ENCODE measurements around the gene RMDN2.
A peak's percentile ranks its signal among the peaks of the same experiment; 100 is the strongest.
"Not testable (repeated sequence)": the region's sequence is repeated elsewhere in the genome, so short reads cannot be mapped to it uniquely, and the experiment has no call there.

The RMDN2 gene

DNA sequence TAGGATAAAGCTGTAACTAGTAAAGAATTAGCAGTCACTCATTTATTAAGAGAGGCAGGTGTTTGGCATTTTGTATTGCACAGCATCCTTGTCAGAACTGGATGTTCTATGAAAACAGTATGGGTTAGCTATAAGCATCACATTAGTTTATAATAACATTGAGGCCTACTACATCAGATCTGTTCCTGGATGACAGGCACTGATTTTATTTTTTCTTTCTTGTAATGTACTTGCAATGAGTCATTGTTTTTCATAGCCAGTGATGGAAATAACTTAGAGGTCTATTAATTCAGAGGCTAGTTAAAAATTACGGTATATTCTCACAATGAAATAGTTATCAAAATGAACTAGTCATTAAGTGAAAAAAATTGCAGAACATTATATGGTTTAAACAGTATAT, 13.0 kb upstream of the RMDN2 start:
- Mint-ChIP-seq H3K4me1 (ENCODE audit: low read depth) (no peaks in the 10 kb centered on the region), H3K27me3 (peaks cover 13% of the 10 kb centered on the region), H3K4me3 (no peak overlapping the region), H3K9me3 (no peaks in the 10 kb centered on the region), H3K36me3 (ENCODE audit: low read depth) (no peaks in the 10 kb centered on the region), H3K27ac (no peak overlapping the region)
- DNase-seq: no peak

DNA sequence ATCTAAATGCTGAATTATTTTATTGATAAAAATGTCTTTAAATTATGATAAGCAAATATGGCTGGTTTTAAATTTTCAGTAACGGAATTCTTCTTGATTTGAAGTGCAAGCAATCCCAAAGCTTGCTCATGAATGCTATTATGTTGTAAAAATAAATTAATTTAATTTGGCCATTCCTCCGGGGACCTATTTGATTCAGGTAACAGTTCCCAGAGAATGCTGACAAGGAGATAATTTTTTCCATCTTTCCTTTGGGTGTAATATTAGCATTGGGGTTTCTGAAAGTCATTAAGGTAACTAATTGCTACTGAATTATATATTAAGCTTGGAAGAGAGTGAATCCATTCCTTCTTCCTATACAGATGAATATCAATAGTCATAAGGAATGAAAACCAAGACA, 12.5 kb upstream of the RMDN2 start:
- H3K4me3 Mint-ChIP-seq: no peak overlapping the region
- no peak overlapping the region for H3K27ac Mint-ChIP-seq
- no peaks in the 10 kb centered on the region for H3K9me3 Mint-ChIP-seq
- DNase-seq: no peak
- no peaks in the 10 kb centered on the region for H3K36me3 Mint-ChIP-seq (ENCODE audit: low read depth)
- peaks cover 13% of the 10 kb centered on the region for H3K27me3 Mint-ChIP-seq
- H3K4me1 Mint-ChIP-seq (ENCODE audit: low read depth): no peaks in the 10 kb centered on the region

DNA sequence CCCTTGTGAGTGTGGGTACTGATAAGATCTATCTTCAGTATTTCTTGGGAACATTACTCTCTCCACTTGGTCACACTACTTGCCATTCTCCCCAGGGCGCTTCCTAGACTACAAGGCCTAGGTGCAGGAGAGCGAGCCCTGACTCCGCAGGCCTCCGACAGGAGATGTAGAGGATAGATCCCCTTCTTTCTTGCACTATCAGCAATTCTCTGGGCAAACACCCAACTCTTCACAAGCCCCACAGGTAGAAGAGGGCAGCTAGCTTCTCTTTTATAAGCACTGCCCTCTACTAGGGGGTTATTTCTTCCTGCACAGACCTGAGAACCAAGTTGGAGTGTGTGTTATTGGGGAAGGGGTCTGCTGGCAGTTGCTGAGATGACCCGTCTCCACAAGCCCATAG, 10.7 kb upstream of the RMDN2 start:
- H3K4me3 Mint-ChIP-seq: no peak overlapping the region
- no peaks in the 10 kb centered on the region for H3K4me1 Mint-ChIP-seq (ENCODE audit: low read depth)
- H3K27ac Mint-ChIP-seq: no peak overlapping the region
- H3K9me3 Mint-ChIP-seq: no peaks in the 10 kb centered on the region
- no peak for DNase-seq
- peaks cover 10% of the 10 kb centered on the region for H3K27me3 Mint-ChIP-seq
- no peaks in the 10 kb centered on the region for H3K36me3 Mint-ChIP-seq (ENCODE audit: low read depth)

DNA sequence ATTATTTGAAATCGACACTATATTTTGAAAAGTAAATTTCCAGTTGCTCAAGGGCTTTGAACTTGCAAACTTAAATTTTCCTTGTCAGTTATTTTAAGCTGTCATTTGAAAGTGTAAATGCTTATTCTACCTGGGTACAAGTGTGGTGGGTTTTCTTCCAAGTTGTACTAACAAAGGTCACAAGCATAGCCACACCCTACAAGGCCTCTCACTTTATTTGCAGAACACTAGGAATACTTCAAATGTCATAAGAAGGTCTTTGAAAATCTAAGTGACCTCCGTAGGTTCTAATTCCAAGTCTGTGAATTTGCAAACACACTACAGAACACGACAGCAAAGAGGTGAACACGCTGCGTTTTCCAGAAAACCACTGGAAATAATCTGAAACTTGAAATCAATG, 9.3 kb upstream of the RMDN2 start:
- no peaks in the 10 kb centered on the region for H3K4me1 Mint-ChIP-seq (ENCODE audit: low read depth)
- no peak for DNase-seq
- no peaks in the 10 kb centered on the region for H3K9me3 Mint-ChIP-seq

DNA sequence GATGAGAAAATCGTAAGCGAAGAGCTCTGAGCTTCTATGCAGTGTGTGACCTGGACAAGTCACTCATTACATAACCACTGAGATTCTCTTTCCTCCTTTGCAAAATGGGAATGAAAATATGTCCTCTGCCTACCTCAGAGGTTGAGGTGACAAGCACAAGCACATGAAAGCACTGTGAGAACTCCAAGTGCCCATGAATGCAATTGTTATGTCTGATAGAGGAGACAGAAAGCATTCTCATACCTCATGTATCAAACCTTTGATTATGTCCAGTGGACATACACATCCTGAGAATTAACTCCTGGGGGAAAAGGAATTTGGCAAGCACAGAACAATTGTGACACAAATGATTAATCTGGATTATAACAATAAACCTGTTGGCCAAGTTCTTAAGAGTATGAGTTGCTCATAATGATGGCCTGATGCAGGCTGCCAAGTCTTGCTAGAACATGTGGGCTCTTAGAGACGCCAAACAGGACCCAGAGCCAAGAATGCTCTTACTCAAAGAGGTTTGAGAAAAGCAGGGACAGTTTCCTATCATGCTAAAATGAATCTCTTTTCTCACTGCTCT, 8.5 kb upstream of the RMDN2 start:
- no peaks in the 10 kb centered on the region for H3K4me1 Mint-ChIP-seq (ENCODE audit: low read depth)
- H3K4me3 Mint-ChIP-seq: no peak overlapping the region
- H3K36me3 Mint-ChIP-seq (ENCODE audit: low read depth): no peaks in the 10 kb centered on the region
- DNase-seq: no peak
- no peak overlapping the region for H3K27ac Mint-ChIP-seq
- no peaks in the 10 kb centered on the region for H3K9me3 Mint-ChIP-seq
- H3K27me3 Mint-ChIP-seq: peaks cover 10% of the 10 kb centered on the region

More for the DNA sequence above, 9.3 kb upstream of the RMDN2 start:
- Mint-ChIP-seq H3K27me3 (peaks cover 10% of the 10 kb centered on the region), H3K4me3 (no peak overlapping the region), H3K27ac (no peak overlapping the region), H3K36me3 (ENCODE audit: low read depth) (no peaks in the 10 kb centered on the region)

DNA sequence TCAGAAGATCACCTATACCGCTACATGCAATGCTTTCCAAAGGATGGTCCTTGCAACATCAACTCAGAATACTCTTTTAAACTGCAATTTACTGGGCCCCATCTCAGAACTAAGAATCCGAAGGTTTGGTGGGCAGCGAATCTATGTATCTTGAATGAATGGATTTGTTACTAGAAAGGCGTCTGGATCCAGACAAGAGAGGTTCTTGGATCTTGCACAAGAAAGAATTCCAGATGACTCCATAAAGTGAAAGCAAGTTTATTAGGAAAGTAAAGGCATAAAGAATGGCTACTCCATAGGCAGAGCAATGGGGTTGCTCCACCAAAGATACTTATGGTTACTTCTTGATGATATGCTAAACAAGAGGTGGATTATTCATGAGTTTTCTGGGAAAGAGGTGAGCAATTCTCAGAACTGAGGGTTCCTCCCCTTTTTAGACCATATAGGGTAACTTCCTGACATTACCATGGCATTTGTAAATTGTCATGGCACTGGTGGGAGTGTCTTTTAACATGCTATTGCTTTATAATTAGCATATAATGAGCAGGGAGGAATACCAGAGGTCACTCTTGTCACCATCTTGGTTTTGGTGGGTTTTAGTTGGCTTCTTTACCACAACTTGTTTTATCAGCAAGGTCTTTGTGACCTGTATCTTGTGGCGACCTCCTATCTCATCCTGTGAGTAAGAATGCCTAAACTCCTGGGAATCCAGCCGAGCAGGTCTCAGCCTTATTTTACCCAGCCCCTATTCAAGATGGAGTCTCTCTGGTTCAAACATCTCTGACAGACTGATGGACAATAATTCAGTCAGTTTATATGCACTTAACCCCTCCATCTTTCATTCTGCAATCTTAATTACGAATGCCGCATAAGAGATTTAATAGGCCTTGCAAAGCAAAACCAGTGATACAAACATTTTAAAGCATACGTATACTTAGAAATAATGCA, 7.5 kb upstream of the RMDN2 start:
- no peaks in the 10 kb centered on the region for H3K9me3 Mint-ChIP-seq
- H3K4me3 Mint-ChIP-seq: no peak overlapping the region
- no peaks in the 10 kb centered on the region for H3K4me1 Mint-ChIP-seq (ENCODE audit: low read depth)
- H3K36me3 Mint-ChIP-seq (ENCODE audit: low read depth): no peaks in the 10 kb centered on the region
- peaks cover 10% of the 10 kb centered on the region for H3K27me3 Mint-ChIP-seq
- DNase-seq: no peak
- H3K27ac Mint-ChIP-seq: no peak overlapping the region

DNA sequence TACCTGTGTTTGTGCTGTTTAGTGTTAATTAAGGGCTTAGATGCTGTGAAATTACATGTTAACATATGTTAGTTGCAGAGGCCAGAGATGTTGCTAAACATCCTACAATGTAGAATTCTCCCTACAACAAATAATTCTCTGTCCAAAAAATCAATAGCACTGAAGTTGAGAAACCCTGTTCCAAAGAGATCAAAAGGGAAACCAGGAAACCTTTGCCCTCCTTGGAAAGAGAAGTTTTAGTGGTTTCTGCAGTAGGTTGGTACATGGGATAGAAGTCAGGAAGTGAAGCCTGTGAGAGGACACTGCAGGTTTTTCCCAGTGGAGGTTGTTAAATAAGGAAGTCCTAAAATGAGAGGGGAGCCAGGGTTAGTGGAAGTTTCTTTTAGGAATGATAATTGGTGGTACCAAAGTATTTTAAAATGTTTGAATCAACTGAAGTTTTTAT, 6.3 kb upstream of the RMDN2 start:
- Mint-ChIP-seq H3K27me3 (peaks cover 10% of the 10 kb centered on the region), H3K27ac (no peak overlapping the region), H3K4me1 (ENCODE audit: low read depth) (no peaks in the 10 kb centered on the region), H3K9me3 (no peaks in the 10 kb centered on the region), H3K4me3 (no peak overlapping the region), H3K36me3 (ENCODE audit: low read depth) (no peaks in the 10 kb centered on the region)
- no peak for DNase-seq

DNA sequence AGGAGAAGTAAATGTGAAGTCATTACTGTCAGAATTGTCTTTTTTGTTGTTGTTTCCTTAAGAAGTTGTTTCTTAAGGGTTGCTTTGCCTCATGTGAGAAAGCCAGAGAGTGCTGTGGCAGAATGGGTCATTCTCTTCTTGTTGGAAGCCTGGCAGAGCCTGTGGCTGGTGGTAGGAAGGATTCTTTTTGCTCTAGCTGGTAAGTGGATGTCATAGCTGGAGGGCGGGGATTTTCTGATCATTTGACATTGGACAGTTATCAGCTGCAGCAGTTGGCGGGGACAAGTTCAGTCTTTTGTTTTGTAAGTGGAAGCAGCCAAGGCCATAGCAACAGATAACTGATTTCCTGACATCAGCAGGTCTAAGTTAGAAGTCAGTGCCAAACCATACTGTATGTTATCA, 5.5 kb upstream of the RMDN2 start:
- Mint-ChIP-seq H3K27ac (no peak overlapping the region), H3K4me3 (no peak overlapping the region), H3K4me1 (ENCODE audit: low read depth) (peaks cover 9% of the 10 kb centered on the region), H3K27me3 (peaks cover 4% of the 10 kb centered on the region), H3K9me3 (no peaks in the 10 kb centered on the region), H3K36me3 (ENCODE audit: low read depth) (peaks cover under 1% of the 10 kb centered on the region)
- DNase-seq: no peak

DNA sequence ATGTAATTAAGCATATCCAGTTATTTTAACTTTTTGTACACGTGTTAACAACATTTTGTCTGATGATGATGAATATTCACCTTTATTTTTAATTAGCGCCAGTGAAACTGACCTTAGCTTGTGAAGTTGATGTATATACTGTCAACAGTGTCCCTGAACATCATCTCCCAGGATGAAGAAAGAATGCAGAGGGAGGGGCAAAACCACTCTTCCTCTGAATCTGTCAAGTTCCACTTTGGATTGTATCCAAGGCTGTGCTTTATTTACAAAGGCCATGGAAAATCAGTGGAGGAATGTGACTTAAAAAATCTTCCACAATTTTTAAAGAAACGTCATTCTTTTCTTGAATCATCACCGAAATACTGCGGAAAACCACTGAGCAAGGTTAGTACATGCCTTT, 4.5 kb upstream of the RMDN2 start:
- DNase-seq: no peak
- Mint-ChIP-seq H3K4me1 (ENCODE audit: low read depth) (peaks cover 11% of the 10 kb centered on the region), H3K36me3 (ENCODE audit: low read depth) (peaks cover 4% of the 10 kb centered on the region), H3K4me3 (no peak overlapping the region), H3K27me3 (peaks cover 3% of the 10 kb centered on the region), H3K9me3 (no peaks in the 10 kb centered on the region), H3K27ac (no peak overlapping the region)

DNA sequence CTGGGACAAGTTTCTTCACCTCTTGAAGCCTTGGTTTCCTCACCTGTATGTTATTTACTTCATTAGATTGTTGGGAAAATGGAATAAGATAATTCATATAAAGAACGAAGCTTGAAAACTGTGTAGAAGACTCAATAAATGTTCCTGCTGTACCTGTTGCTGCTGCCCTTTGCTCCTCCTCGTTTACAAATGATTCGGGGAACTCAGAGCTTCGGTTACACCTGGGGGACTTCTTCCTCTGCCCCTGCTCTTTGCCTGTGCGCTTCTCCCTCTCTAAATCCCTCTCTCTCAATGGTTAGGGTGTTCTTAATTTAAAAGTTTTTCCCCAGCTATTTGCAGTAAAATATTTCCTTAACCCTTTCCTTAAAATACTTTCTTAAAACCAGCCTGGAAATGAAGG, 3.3 kb upstream of the RMDN2 start:
- Mint-ChIP-seq H3K27ac (no peak overlapping the region), H3K36me3 (ENCODE audit: low read depth) (peaks cover 4% of the 10 kb centered on the region), H3K27me3 (peaks cover 3% of the 10 kb centered on the region), H3K4me3 (no peak overlapping the region), H3K4me1 (ENCODE audit: low read depth) (peaks cover 12% of the 10 kb centered on the region), H3K9me3 (no peaks in the 10 kb centered on the region)
- no peak for DNase-seq

DNA sequence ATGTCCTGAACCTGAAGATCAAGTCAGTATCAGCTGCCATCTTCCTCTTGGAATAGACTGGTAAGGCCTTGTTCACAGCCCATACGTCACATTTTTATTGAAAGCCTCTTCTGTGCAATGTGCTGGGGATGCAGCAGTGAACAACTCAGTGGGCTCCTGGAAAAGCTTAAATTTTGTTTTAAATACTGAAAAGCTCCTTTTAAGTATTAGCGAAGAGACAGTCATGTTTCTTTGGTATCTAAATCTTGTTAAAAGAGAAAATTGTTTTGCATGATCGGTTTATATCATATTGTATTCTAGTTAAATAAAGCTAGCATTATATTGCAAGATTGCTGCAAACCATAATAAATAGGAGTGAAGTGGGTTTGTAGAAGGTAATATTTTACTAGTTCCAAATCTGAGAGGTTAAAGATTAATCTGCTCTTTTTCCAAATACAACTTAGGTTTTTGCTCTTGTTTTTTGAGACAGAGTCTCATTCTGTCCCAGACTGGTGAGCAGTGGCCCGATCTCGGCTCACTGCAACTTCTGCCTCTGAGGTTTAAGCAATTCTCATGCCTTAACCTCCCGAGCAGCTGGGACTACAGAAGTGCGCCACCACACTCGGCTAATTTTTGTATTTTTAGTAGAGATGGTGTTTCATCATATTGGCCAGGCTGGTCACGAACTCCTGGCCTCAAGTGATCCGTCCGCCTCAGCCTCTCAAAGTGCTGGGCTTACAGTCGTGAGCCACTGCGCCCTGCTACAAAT, 1.6 kb upstream of the RMDN2 start:
- peak overlapping the region; percentile 88 for H3K4me3 Mint-ChIP-seq
- H3K36me3 Mint-ChIP-seq (ENCODE audit: low read depth): peaks cover 4% of the 10 kb centered on the region
- H3K27me3 Mint-ChIP-seq: no peaks in the 10 kb centered on the region
- no peaks in the 10 kb centered on the region for H3K9me3 Mint-ChIP-seq
- DNase-seq: no peak
- H3K4me1 Mint-ChIP-seq (ENCODE audit: low read depth): peaks cover 24% of the 10 kb centered on the region
- no peak overlapping the region for H3K27ac Mint-ChIP-seq

DNA sequence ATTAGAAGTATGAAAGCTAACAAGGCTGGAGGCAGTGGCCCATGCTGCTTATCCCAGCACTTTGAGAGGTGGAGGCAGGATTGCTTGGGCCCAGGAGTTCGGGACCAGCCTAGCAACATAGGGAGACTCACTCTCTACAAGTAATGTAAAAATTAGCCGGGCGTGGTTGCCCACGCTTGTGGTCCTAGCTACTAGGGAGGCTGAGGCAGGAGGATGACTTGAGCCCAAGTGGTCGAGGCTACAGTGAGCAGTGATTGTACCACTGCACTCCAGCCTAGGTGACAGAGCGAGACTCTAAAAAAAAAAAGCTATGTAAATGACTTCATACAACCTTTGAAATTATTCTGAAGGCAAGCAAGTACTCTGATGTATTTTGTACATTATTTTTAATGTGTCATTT, 1.5 kb downstream of the RMDN2 start:
- Mint-ChIP-seq H3K27ac (no peak overlapping the region), H3K27me3 (no peaks in the 10 kb centered on the region), H3K4me1 (ENCODE audit: low read depth) (peaks cover 40% of the 10 kb centered on the region), H3K36me3 (ENCODE audit: low read depth) (peaks cover 18% of the 10 kb centered on the region), H3K9me3 (no peaks in the 10 kb centered on the region), H3K4me3 (no peak overlapping the region)
- DNase-seq: no peak

DNA sequence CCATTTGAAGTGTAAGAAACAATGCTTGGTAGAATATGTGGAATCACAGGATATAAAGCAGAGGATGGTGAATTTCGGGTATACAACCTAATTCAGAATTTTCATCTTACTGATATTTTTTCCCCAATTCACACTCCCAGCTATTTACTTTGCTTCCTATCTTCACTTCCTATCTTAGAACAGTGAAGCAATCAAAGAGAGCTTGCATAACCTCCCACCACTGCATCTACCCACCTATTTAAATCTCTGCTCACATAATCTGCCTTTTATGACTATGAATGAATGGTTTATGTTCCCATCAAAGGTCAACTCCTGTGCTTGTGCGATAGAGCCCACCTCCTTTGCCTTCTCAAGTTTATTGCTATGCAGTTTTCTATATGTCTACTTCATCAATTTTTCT, 3.3 kb downstream of the RMDN2 start:
- Mint-ChIP-seq H3K4me1 (ENCODE audit: low read depth) (peaks cover 40% of the 10 kb centered on the region), H3K9me3 (no peaks in the 10 kb centered on the region), H3K36me3 (ENCODE audit: low read depth) (peaks cover 20% of the 10 kb centered on the region), H3K27ac (no peak overlapping the region), H3K4me3 (no peak overlapping the region), H3K27me3 (no peaks in the 10 kb centered on the region)
- no peak for DNase-seq

DNA sequence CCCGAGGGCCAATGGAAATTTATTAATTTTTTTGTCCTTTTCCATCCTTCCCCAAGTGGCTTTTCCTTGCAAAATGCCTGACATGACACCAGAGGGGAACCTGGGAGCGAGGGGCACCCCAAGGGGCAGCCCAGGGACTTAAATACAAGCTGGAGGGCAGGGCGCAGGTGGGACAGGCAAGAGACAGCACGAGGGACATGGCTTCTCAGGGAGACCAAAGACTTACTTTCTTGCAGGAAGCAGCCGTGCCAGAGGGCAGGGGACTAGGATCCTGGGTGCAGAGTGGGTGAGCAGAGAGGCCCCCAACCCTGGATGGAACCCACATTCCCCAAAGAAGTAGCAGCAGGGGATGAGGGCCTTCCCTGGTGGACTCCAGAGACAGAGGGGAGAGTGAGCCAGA, 5.3 kb downstream of the RMDN2 start:
- H3K27me3 Mint-ChIP-seq, H3K9me3 Mint-ChIP-seq, H3K27ac Mint-ChIP-seq, DNase-seq, H3K4me3 Mint-ChIP-seq: not testable (repeated sequence)
- peaks cover 20% of the 10 kb centered on the region for H3K36me3 Mint-ChIP-seq (ENCODE audit: low read depth)
- H3K4me1 Mint-ChIP-seq (ENCODE audit: low read depth): peaks cover 46% of the 10 kb centered on the region

DNA sequence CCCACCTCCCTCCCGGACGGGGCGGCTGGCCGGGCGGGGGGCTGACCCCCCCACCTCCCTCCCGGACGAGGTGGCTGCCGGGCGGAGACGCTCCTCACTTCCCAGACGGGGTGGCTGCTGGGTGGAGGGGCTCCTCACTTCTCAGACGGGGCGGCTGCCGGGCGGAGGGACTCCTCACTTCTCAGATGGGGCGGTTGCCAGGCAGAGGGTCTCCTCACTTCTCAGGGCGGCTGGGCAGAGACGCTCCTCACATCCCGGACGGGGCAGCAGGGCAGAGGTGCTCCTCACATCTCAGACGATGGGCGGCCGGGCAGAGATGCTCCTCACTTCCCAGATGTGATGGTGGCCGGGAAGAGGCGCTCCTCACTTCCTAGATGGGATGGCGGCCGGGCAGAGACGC, 7.8 kb downstream of the RMDN2 start:
- H3K27ac Mint-ChIP-seq, DNase-seq, H3K9me3 Mint-ChIP-seq, H3K27me3 Mint-ChIP-seq, H3K4me3 Mint-ChIP-seq: not testable (repeated sequence)
- peaks cover 20% of the 10 kb centered on the region for H3K36me3 Mint-ChIP-seq (ENCODE audit: low read depth)
- peaks cover 53% of the 10 kb centered on the region for H3K4me1 Mint-ChIP-seq (ENCODE audit: low read depth)

Data from activated T-cell treated with anti-CD3 and anti-CD28 coated beads, Interleukin-2, amount 50 U/mL, for 24 hours (primary cell).